ENCODE measurements around the gene CACNA2D3. TPM values are rescaled to one million over a fixed set of nuclear protein-coding genes. Genes with fewer than 3 reads are reported as not detected.
"Not testable (repeated sequence)": the region's sequence is repeated elsewhere in the genome, so short reads cannot be mapped to it uniquely, and the experiment has no call there.

Gene CACNA2D3
- total RNA-seq, 1 donor from 2014 or later, result 17.2 TPM

DNA sequence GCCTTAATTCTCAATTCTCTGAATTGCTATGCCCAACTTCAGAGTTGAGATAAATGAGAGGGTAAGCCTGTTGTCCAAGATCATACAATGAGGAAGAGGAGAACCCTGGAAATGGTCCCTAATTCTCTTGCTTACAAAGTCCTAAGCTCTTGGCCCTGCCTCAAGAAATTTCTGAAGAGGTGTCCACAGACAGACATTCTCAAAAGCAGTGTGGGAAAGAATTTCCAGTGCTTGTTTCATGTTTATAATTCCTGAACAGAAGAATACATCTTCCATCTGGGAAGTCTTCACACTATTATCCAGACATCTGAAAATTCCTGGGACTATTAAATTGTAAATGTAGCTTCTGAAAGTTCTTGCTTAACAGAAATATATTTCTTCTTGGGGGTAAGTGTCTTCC is 972.3 kb downstream of the CACNA2D3 start:
- Histone ChIP-seq H3K27me3 (no peaks in the 10 kb centered on the region), H3K4me1 (no peaks in the 10 kb centered on the region), H3K36me3 (no peaks in the 10 kb centered on the region), H3K27ac (no peak overlapping the region), H3K4me3 (no peak overlapping the region), H3K9me3 (no peaks in the 10 kb centered on the region)
- DNase-seq (ENCODE audit: extremely low spot score in 2 of 2), result no peak
- intact Hi-C loops (cut with DNase I), result no loop called here
- no peak for TF ChIP-seq POLR2AphosphoS5 (IDR thresholded peaks at IDR 0.05; ENCODE audit: insufficient read depth in 1 of 2, low read depth in 1 of 2)
- TF ChIP-seq, protein P1, sequence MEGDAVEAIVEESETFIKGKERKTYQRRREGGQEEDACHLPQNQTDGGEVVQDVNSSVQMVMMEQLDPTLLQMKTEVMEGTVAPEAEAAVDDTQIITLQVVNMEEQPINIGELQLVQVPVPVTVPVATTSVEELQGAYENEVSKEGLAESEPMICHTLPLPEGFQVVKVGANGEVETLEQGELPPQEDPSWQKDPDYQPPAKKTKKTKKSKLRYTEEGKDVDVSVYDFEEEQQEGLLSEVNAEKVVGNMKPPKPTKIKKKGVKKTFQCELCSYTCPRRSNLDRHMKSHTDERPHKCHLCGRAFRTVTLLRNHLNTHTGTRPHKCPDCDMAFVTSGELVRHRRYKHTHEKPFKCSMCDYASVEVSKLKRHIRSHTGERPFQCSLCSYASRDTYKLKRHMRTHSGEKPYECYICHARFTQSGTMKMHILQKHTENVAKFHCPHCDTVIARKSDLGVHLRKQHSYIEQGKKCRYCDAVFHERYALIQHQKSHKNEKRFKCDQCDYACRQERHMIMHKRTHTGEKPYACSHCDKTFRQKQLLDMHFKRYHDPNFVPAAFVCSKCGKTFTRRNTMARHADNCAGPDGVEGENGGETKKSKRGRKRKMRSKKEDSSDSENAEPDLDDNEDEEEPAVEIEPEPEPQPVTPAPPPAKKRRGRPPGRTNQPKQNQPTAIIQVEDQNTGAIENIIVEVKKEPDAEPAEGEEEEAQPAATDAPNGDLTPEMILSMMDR (IDR thresholded peaks at IDR 0.05), result no peak
- TF ChIP-seq POLR2A (IDR thresholded peaks at IDR 0.05), result no peak

DNA sequence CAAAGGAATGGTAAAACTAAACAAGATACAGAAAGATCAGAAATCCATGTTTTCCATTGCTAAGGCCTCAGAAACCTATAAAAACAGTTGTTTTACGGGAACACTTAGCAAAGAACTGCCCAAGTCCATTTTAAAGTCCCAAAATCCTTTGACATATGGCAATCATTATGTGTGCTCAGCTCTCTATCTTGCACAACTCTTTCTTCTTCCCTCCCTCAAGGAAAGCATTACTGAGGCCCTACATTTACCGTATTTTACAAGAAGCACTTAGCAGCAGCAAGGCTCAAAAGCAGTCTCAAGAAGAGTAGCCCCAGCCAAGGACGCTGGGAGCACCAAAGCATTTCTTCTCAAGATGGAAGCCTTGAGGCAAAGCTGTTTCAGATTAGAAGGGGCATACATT is 975.1 kb downstream of the CACNA2D3 start:
- Histone ChIP-seq H3K27me3 (no peaks in the 10 kb centered on the region), H3K4me3 (no peak overlapping the region), H3K36me3 (no peaks in the 10 kb centered on the region), H3K4me1 (no peaks in the 10 kb centered on the region), H3K9me3 (no peaks in the 10 kb centered on the region), H3K27ac (no peak overlapping the region)
- TF ChIP-seq, protein P1 (IDR thresholded peaks at IDR 0.05), result no peak
- no peak for TF ChIP-seq POLR2AphosphoS5 (IDR thresholded peaks at IDR 0.05; ENCODE audit: insufficient read depth in 1 of 2, low read depth in 1 of 2)
- TF ChIP-seq POLR2A (IDR thresholded peaks at IDR 0.05), result no peak
- no peak for DNase-seq (ENCODE audit: extremely low spot score in 2 of 2)
- intact Hi-C loops (cut with DNase I), result no loop called here

DNA sequence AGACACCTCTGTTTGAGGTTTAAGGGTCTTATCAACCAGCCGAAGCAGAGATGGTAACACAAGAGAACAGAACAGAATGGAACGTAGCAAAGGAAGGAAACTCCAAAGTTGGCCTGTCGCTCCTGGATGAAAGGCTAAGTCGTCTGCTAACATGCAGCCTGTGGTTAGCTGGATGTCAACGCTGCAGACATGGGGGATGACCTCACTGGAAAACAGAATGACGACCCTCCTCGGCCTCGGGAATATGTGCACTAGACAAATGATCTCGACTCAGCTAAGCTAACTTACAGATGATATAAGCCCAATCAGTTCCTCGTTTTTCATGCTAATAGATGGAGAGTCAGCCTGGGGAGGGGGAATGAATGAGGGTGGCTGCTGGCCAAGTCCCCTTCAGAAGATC is 983.3 kb downstream of the CACNA2D3 start:
- Histone ChIP-seq H3K27me3 (no peaks in the 10 kb centered on the region), H3K27ac (no peak overlapping the region), H3K4me1 (no peaks in the 10 kb centered on the region), H3K36me3 (no peaks in the 10 kb centered on the region), H3K4me3 (no peak overlapping the region), H3K9me3 (no peaks in the 10 kb centered on the region)
- intact Hi-C loops (cut with DNase I), result no loop called here
- TF ChIP-seq POLR2AphosphoS5 (IDR thresholded peaks at IDR 0.05; ENCODE audit: insufficient read depth in 1 of 2, low read depth in 1 of 2) (no peak), POLR2A (IDR thresholded peaks at IDR 0.05) (no peak)
- TF ChIP-seq, protein P1 (IDR thresholded peaks at IDR 0.05), result no peak
- DNase-seq (ENCODE audit: extremely low spot score in 2 of 2), result no peak

DNA sequence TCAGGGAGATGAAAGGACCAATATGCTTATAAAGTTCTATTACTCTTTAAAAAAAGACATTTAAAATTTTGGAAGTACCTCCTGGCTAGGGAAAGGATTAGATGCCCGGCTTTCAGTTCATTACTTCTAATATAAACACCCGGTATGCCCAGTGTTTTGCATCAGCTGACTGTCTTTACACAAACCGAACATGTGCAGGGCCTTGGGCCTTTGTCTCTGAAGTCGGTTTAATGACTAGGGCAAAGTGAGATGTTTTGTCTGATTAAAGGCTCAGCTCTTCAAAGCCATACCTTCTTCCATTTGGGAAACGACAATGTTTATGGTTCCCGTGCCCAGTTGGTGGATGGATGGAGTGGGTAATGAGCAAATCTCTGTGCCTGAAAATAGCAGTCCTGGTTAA is 984.8 kb downstream of the CACNA2D3 start:
- no peak overlapping the region for H3K27ac ChIP-seq
- intact Hi-C loops (cut with DNase I), result no loop called here
- H3K36me3 ChIP-seq, result no peaks in the 10 kb centered on the region
- TF ChIP-seq POLR2A (IDR thresholded peaks at IDR 0.05) (no peak), POLR2AphosphoS5 (IDR thresholded peaks at IDR 0.05; ENCODE audit: insufficient read depth in 1 of 2, low read depth in 1 of 2) (no peak)
- TF ChIP-seq, protein P1 (IDR thresholded peaks at IDR 0.05), result no peak
- no peaks in the 10 kb centered on the region for H3K9me3 ChIP-seq
- H3K27me3 ChIP-seq, result no peaks in the 10 kb centered on the region
- DNase-seq (ENCODE audit: extremely low spot score in 2 of 2), result no peak
- no peaks in the 10 kb centered on the region for H3K4me1 ChIP-seq
- H3K4me3 ChIP-seq, result no peak overlapping the region

DNA sequence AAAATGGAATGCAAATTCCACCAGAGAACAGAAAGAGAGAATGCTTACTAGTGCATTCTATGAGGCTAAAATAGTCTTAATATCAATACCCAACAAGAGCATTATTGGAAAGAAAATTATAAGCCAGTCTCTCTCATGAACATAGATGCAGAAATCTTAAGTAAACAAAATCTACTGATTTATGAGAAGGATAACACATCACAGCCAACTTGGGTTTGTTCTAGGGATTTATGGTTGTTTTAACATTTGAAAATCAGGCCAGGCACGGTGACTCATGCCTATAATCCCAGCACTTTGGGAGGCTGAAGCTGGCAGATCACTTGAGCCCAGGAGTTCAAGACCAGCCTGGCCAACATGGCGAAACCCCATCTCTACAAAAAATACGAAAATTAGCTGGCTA is 989.6 kb downstream of the CACNA2D3 start:
- DNase-seq (ENCODE audit: extremely low spot score in 2 of 2); intact Hi-C loops (cut with DNase I); H3K4me3 ChIP-seq; H3K9me3 ChIP-seq; H3K4me1 ChIP-seq; H3K27ac ChIP-seq; H3K27me3 ChIP-seq; H3K36me3 ChIP-seq: not testable (repeated sequence)

DNA sequence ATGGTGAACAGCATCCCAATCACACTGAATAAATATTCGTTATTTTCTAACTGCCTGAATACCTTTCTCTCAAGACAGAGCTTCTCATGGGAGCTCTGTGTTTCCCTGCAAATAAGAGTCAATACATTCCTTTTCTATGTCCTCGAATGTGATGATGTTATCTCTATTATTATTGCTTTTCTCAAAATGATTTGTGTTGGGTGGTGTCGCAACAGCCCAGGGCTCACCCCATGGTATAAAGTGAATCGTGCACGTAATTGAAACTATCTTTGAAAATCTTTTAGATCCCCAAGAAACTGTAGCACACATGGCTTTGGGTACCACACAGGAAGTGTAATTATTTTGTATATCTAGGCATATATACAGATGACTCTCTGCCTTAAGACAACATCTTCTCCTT is 996.1 kb downstream of the CACNA2D3 start:
- Histone ChIP-seq H3K9me3 (no peaks in the 10 kb centered on the region), H3K36me3 (no peaks in the 10 kb centered on the region), H3K4me3 (no peak overlapping the region), H3K27ac (no peak overlapping the region), H3K27me3 (no peaks in the 10 kb centered on the region), H3K4me1 (no peaks in the 10 kb centered on the region)
- TF ChIP-seq, protein P1 (IDR thresholded peaks at IDR 0.05), result no peak
- TF ChIP-seq POLR2A (IDR thresholded peaks at IDR 0.05) (no peak), POLR2AphosphoS5 (IDR thresholded peaks at IDR 0.05; ENCODE audit: insufficient read depth in 1 of 2, low read depth in 1 of 2) (no peak)
- intact Hi-C loops (cut with DNase I), result no loop called here
- DNase-seq (ENCODE audit: extremely low spot score in 2 of 2), result no peak
